Brain microvascular endothelial cell (primary cell): ENCODE data around the gene C6orf163.

ENCODE experiments used
- DNase-seq: peaks from one replicate; pipeline ENCODE4 v3.0.0-alpha.2; 2020
- H3K27ac ChIP-seq: fragments of 250-450 bp; sonication (Bioruptor Pico); 2 replicates; pipeline ENCODE4 v1.5.1; 2020; ENCODE audit warnings: mild to moderate bottlenecking, moderate library complexity
- H3K27me3 ChIP-seq: fragments of 250-450 bp; sonication (Bioruptor Pico); replicated peaks from 2 replicates; pipeline ENCODE4 v1.5.1; 2020; ENCODE audit warnings: mild to moderate bottlenecking
- H3K36me3 ChIP-seq: fragments of 250-450 bp; sonication (Bioruptor Pico); replicated peaks from 2 replicates; pipeline ENCODE4 v1.5.1; 2020; ENCODE audit warnings: mild to moderate bottlenecking
- H3K4me3 ChIP-seq: 2 replicates; pipeline ENCODE4 v1.5.1; 2011; ENCODE audit warnings: low read depth, mild to moderate bottlenecking, control low read depth, low read length, moderate library complexity
- in situ Hi-C: cut with HindIII; loops from 2 replicates; pipeline ENCODE4 v1.10.0; 2017; ENCODE audit warnings: low sequenced_read_pairs, low pct_ligation_motif_present
- TF ChIP-seq, protein P1 (sequence below): IDR thresholded peaks from 2 replicates; pipeline ENCODE4 v1.5.1; 2011; ENCODE audit warnings: low read depth, mild to moderate bottlenecking, moderate library complexity, low read length, control low read depth, inconsistent platforms; ENCODE audit errors: missing control alignments

The C6orf163 gene

DNA sequence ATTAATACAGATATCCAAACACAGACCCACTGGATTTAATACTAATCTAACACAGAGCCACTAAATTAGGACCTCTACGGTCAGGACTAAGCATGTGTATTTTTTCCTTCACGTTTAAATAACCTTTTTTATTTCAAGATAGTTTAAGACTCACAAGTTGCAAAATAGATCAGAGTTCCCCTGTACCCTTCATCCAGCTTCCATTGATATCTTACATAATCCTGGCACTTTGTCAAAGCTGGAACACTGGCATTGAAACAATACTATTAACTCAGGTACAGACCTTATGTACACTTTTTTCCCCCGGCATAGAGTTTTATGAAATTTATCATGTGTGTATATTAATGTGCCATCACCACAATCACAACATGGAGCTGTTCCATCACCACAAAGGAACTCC lies 2.1 kb downstream of the C6orf163 start:
- TF ChIP-seq, protein P1, sequence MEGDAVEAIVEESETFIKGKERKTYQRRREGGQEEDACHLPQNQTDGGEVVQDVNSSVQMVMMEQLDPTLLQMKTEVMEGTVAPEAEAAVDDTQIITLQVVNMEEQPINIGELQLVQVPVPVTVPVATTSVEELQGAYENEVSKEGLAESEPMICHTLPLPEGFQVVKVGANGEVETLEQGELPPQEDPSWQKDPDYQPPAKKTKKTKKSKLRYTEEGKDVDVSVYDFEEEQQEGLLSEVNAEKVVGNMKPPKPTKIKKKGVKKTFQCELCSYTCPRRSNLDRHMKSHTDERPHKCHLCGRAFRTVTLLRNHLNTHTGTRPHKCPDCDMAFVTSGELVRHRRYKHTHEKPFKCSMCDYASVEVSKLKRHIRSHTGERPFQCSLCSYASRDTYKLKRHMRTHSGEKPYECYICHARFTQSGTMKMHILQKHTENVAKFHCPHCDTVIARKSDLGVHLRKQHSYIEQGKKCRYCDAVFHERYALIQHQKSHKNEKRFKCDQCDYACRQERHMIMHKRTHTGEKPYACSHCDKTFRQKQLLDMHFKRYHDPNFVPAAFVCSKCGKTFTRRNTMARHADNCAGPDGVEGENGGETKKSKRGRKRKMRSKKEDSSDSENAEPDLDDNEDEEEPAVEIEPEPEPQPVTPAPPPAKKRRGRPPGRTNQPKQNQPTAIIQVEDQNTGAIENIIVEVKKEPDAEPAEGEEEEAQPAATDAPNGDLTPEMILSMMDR: no peak
- DNase-seq: no peak
- H3K27me3 ChIP-seq: no peaks in the 10 kb centered on the region
- in situ Hi-C loops: no loop called here
- no peak overlapping the region for H3K27ac ChIP-seq
- no peaks in the 10 kb centered on the region for H3K36me3 ChIP-seq
- no peak overlapping the region for H3K4me3 ChIP-seq

DNA sequence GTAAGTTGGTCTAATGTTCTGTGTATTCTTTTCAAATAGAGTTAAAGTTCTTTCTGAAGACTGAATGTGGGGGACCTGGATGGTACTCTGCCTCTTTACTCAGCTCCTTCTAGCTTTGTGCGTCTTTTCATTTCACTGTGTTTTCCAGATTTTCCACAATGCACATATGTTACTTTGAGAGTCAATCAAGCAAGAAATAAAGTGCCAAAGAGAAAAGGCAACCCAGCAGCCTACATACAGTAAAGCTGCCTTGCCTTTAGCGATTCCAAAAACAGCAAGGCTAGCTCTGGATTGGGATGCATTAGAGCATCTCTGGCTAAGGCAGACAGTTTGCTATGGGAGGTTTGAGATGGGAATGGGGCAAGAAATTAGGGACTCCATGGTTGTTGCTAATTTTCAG lies 5.3 kb downstream of the C6orf163 start:
- DNase-seq: no peak
- Histone ChIP-seq H3K27me3 (no peaks in the 10 kb centered on the region), H3K36me3 (no peaks in the 10 kb centered on the region), H3K4me3 (no peak overlapping the region), H3K27ac (no peak overlapping the region)
- TF ChIP-seq, protein P1: no peak
- in situ Hi-C loops: no loop called here

DNA sequence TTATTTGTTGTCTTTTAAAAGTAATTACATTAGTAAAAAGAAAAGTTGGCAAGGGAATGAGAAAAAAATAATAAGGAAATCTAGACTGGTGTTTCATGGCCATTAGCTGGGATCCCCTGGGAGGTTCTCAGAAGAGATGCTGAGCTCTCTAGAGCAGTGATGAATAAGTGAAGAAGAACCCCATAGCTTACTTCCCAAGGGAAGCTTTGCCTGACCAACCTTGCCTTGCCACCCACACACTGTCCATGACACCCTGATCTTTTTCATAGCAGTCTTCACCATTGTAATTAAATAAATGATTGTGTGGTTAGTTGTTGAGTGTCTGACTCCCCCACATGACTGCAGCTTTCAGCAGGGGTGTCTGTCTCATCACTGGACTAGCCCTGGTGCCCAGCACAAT lies 5.9 kb downstream of the C6orf163 start:
- in situ Hi-C loops: no loop called here
- H3K27ac ChIP-seq: no peak overlapping the region
- H3K36me3 ChIP-seq: no peaks in the 10 kb centered on the region
- H3K4me3 ChIP-seq: no peak overlapping the region
- H3K27me3 ChIP-seq: no peaks in the 10 kb centered on the region
- TF ChIP-seq, protein P1: no peak
- DNase-seq: no peak

DNA sequence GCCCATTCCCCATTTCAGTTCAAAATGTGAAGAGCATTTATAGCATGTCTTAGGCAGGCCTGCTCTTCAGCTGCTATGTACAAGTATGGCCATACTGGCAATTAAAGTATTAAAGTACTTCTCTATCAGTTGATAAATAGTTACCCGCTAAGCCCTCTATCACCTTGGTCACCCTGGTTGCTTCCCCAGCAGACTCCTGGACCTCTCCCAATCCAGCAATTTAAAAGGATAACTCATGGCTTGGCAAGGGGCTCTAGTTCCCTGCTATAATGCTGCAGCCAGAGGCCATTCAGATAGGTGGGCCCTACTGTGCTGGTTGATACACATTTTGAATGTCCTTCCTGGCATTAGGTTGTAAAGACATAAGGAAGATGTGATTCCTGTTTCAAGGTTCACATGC lies 7.0 kb downstream of the C6orf163 start:
- Histone ChIP-seq H3K4me3 (no peak overlapping the region), H3K36me3 (no peaks in the 10 kb centered on the region), H3K27me3 (no peaks in the 10 kb centered on the region), H3K27ac (no peak overlapping the region)
- DNase-seq: no peak
- TF ChIP-seq, protein P1: no peak
- in situ Hi-C loops: no loop called here

DNA sequence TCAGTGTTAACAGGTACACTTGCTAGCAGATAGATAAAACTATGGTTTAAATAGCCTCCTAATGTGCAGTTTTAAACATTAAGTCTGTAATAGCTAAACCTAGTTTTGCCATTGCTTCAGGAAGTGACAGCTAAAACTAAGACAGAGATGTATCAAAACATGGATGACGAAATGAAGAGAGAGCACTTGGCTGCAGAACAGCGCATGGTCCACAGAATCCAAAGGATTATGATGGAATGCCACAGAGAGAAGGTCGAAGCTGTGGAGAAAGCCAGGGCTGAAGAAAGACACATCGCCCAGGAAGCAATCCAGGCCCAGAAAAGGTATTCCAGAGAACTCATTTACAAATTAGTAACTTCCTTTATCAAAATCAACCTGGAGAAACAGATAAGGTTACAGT lies 11.6 kb downstream of the C6orf163 start:
- Histone ChIP-seq H3K27me3 (no peaks in the 10 kb centered on the region), H3K36me3 (no peaks in the 10 kb centered on the region), H3K4me3 (no peak overlapping the region), H3K27ac (no peak overlapping the region)
- DNase-seq: no peak
- TF ChIP-seq, protein P1: no peak
- in situ Hi-C loops: no loop called here

DNA sequence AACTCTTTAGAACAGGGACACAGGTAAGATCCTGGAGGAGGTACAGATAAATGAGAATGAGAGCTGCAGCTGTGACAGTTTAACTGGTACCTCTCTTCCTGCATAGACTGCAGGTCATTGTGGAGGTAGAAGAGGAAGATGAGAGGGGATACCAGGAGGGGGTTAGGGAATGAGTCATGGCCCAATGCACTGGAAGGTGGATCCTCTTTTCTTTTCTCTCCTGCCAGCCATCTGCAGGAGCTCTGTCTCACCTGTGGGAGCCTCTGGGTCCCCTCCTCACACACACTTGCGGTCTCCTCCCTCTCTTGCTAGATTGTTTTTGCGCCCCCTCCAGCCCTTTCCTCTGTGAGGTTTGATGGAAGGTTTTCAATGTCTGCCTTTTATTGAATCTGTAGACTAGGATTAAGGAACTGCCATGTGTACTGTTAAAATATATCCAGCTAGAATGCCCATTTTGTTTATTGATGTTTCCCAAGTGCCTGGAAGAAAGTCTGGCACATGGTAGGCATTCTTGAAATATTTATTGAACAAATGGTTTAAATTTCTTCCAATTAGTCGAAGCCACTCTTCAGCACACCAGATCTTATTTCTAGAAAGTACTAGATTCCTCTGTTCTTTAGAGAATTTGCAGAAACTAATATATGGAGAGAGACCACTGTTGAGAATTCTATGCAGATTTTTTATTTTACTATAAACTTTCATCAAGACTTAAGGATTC lies 13.0 kb downstream of the C6orf163 start:
- no peaks in the 10 kb centered on the region for H3K27me3 ChIP-seq
- in situ Hi-C loops: no loop called here
- no peak for DNase-seq
- TF ChIP-seq, protein P1: no peak
- no peak overlapping the region for H3K4me3 ChIP-seq
- no peaks in the 10 kb centered on the region for H3K36me3 ChIP-seq
- H3K27ac ChIP-seq: no peak overlapping the region
